Middle frontal gyrus (tissue), 1 donor: ENCODE results near the gene ADARB1.

Source experiments
- DNase-seq: peaks from one replicate; pipeline ENCODE4 v3.0.0-alpha.2; 2015; ENCODE audit warnings: low spot score; ENCODE audit errors: extremely low spot score

ADARB1 gene

GRCh38 chr21:45073301-45074047 is 906 bp upstream of the ADARB1 start:
- no peak for DNase-seq

DNA sequence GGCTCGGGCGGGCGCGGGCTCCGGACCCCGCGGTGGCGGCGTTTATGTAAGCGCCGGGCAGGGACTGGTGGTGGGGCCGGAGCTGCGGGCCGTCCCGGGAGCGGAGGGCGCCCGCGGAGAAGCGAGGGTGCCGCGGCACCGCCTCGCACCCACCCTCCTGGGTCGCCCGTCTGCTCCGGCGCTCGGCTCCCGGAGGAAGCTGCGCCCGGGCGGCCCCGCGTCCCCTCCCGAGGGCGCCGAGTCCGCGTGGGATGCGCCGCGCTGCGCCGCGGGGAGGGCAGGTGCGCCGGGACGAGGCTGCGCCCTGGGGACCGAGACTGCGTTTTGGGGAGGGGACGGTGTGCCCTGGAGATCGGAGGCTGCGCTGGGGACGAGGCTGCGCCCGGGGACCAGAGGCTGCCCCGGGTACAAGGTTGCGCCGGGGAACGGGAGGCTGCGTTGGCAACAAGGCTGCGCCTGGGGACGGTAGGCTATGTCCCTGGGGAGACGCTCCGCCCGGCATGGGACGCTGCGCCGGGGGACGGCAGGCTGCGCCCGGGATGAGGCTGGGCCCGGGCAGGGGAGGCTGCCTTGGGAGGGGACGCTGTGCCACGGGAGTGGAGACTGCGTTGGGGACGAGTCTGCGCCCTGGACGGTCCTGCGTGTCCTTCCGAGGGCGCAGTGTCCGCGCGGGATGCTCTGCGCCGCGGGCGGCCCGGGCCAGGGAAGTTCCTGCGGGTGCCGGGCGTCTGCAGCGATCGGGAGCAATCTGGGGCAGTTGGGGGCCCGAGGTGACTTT is 627 bp downstream of the ADARB1 start:
- no peak for DNase-seq

GRCh38 chr21:45075596-45076244 is 1.3 kb downstream of the ADARB1 start:
- no peak for DNase-seq

- DNase-seq: no peak
Measured at GRCh38 chr21:45076245-45076711, 1.9 kb downstream of the ADARB1 start.

- DNase-seq: no peak
Measured at GRCh38 chr21:45078371-45078770, 4.0 kb downstream of the ADARB1 start.

- no peak for DNase-seq
Measured at GRCh38 chr21:45078877-45079281, 4.5 kb downstream of the ADARB1 start.

DNA sequence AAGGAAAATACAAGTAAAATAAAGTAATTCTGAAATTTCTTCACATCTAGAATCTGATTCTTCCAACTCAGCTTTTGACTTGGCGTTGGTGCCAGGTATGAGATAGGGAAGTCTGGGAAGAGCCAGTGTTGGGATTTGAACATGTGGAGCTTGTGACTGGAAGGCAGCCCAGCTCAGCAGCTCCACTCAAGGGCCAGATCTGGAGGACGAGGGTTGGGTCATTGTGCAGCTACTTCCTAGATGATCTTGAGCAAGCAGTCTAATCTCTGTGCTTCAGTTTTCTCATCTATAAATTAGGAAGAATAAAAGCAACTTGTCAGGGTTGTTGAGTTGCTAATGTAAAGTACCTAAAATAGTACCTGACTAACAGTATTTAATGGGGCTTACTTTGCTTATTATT is 5.0 kb downstream of the ADARB1 start:
- no peak for DNase-seq

GRCh38 chr21:45080232-45080631 is 5.9 kb downstream of the ADARB1 start:
- DNase-seq: no peak

DNA sequence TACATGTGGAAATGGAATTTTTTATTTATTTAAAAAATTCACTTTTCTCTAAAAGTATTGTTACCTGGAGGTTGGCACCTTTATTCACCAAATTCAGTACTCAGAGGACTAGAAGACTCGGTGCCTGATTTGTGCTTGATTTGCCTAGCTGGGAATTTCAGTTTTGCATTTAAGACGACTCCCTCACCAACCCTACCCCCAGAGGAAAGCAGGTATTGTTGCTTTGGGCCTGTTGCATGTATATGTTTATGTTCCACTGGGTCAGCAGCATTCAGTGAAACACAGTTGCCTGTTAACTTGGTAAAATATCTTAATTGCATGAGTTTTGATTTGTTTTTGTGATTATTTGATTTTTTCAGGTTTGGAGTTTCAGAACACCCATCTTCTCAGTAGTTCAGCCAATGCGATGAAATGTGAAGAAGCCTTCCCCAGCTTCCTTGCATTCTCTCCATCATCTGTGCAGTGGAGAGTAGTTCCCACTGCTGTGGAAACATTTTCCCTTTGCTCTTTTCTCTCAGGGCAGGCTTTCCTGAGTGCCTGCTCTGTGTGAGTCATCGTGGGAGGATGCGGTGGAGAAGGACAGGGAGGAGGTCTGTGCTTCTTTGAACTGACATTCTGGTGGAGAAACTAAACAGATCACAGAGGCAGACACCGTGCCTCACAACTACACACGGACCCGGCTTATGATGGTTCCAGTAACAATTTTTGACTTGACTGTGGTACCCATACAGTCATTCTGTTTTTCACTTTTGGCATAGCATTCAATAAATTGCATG is 6.4 kb downstream of the ADARB1 start:
- DNase-seq: no peak

DNA sequence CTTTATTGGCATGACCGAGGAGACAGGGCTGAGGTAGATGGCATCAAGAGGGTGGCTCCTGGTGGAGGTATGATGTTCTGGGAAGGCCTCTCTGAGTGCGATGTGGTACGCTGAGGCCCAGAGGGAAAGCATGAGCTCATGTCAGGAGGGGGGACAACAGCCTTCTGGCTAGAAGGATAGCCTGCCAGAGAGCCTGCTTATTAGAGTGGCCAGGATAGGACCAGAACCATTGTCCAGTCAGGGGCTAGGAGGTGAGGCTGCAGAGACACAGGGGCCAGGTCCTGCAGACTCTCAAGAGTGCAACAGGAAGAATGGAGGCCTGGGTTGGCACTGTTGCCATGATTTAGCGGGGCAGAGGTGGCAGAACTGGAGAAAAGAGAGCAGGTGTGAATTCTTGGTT is 7.3 kb downstream of the ADARB1 start:
- DNase-seq: no peak

GRCh38 chr21:45082736-45083135 is 8.4 kb downstream of the ADARB1 start:
- DNase-seq: no peak

GRCh38 chr21:45084121-45084520 is 9.7 kb downstream of the ADARB1 start:
- DNase-seq: no peak

- DNase-seq: no peak
Measured at GRCh38 chr21:45084881-45085536, 10.6 kb downstream of the ADARB1 start.

GRCh38 chr21:45085700-45086099 is 11.3 kb downstream of the ADARB1 start:
- DNase-seq: no peak

DNA sequence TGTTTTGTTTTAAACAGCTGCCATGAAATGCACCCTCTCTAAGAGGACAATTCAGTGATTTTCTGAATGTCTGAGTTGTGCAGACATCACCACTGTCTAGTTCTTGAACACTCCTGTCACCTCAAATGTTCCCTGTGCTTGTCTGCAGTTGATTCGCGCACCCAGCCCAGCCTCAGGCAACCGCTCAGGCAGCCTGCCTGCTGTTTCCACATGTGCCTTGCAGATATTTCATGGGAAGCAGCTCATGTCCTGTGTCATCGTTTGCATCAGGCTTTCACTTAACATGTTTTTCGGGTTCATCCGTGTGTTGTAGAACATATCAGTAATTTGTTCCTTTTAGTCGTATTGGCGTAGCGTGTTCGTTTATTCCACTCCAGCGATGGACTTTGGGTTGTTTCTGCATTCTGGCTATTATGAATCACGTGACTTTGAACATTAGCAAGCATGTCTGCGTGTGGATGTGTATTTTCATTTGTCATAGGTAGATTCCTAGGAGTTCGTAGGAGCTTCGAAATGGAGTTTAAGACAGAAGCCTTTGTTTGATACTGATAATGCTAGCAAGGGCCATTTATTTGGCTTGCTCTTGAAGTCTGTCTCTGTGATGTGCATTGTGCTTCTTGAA is 12.1 kb downstream of the ADARB1 start:
- DNase-seq: no peak

GRCh38 chr21:45087022-45087823 is 12.8 kb downstream of the ADARB1 start:
- no peak for DNase-seq

- no peak for DNase-seq
Measured at GRCh38 chr21:45088116-45088515, 13.7 kb downstream of the ADARB1 start.

DNA sequence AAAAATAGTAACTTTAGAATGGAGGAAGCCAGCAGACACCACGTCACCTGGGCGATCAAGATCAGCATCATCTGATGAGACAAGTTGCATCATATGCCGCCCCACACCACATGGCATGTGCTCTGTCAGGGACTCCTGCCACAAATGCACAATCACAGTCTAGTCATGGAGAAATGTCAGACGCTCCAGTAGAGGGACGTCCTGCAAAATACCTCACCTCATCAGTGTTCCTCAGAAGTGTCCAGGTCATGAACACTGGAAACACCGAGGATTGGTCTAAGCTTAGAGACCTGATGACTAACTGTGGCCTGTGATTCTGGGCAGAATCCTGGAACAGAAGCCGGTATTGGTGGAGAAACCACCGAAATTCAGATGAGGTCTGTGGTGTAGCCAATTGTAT is 14.3 kb downstream of the ADARB1 start:
- no peak for DNase-seq

DNA sequence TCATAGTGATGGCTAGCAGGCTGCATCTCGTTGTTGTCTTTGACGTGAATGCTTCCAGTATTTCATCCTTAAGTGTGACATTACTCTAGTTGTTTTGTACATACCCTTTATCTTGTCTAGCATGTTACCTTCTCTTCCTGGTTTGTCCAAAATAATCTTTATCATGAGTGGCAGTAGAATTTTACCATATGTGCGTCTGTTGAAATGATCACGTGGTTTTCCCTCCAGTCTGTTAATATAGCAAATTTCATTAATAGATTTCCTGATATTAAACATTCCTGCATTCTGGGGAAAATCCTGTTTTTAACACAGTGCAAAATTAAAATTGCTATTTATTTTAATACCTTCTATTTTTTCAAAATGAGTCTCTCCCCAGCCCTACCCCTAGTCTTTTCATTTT is 15.6 kb downstream of the ADARB1 start:
- no peak for DNase-seq

DNA sequence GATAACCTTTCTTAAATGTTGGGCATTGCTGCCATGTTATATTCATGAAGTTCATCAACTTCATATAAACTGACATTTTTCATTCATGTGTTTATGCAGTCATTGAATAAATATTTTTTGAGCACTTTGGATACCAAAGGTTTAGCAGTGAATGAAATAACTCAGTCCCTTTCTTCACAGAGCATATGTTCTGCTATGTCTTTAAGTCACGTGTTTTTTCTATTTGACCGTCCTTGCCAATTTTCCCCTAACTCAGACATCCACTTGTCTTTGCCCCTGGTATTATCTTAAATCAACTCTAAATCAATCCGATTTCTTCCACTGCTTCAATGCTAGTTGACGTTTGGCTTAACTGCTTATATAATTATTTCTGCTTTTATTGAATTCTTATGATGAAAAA is 16.6 kb downstream of the ADARB1 start:
- no peak for DNase-seq
